ENCODE measurements around the gene ETV6. TPM values are rescaled to one million over a fixed set of nuclear protein-coding genes. Genes with fewer than 3 reads are reported as not detected.
"Not testable (repeated sequence)": the region's sequence is repeated elsewhere in the genome, so short reads cannot be mapped to it uniquely, and the experiment has no call there.

Gene ETV6
- total RNA-seq, 1 donor from 2014 or later = 16.9 TPM

- no peak overlapping the region for H3K27ac ChIP-seq (replicated peaks)
- TF ChIP-seq, protein P1, sequence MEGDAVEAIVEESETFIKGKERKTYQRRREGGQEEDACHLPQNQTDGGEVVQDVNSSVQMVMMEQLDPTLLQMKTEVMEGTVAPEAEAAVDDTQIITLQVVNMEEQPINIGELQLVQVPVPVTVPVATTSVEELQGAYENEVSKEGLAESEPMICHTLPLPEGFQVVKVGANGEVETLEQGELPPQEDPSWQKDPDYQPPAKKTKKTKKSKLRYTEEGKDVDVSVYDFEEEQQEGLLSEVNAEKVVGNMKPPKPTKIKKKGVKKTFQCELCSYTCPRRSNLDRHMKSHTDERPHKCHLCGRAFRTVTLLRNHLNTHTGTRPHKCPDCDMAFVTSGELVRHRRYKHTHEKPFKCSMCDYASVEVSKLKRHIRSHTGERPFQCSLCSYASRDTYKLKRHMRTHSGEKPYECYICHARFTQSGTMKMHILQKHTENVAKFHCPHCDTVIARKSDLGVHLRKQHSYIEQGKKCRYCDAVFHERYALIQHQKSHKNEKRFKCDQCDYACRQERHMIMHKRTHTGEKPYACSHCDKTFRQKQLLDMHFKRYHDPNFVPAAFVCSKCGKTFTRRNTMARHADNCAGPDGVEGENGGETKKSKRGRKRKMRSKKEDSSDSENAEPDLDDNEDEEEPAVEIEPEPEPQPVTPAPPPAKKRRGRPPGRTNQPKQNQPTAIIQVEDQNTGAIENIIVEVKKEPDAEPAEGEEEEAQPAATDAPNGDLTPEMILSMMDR (IDR thresholded peaks at IDR 0.05; ENCODE audit: borderline replicate concordance) = no peak
- no peaks in the 10 kb centered on the region for H3K9me3 ChIP-seq (replicated peaks)
- intact Hi-C loops (cut with micrococcal nuclease) = no loop called here
- H3K4me3 ChIP-seq = no peak overlapping the region
- no peaks in the 10 kb centered on the region for H3K27me3 ChIP-seq (ENCODE audit: low read depth)
- no peak for DNase-seq
- peaks cover 66% of the 10 kb centered on the region for H3K4me1 ChIP-seq
- no peaks in the 10 kb centered on the region for H3K36me3 ChIP-seq
Observed at GRCh38 chr12:11681207-11681606, 31.7 kb downstream of the ETV6 start.

GRCh38 chr12:11681695-11682094 lies 32.2 kb downstream of the ETV6 start:
- H3K4me3 ChIP-seq; DNase-seq; H3K27ac ChIP-seq (replicated peaks); intact Hi-C loops (cut with micrococcal nuclease); H3K9me3 ChIP-seq (replicated peaks); H3K36me3 ChIP-seq; H3K27me3 ChIP-seq (ENCODE audit: low read depth): not testable (repeated sequence)
- H3K4me1 ChIP-seq = peaks cover 66% of the 10 kb centered on the region

DNA sequence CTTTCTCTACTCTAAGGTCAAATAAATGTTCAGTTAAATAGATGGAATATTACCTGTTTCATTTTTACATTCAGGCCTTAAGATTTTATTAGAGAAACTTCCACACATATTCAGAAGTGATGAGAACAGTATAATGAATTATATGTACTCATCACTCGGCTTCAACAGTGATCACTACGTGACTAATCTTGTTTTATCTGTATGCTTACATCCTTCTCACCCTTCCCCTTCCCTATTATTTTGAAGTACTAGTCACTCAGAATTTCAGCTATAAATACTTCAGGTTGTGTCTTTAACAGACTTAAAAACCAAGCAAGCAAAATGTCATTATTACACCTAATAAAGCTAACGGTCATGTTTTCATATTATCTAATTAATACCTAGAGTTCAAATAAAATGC lies 34.9 kb downstream of the ETV6 start:
- H3K9me3 ChIP-seq (replicated peaks) = no peaks in the 10 kb centered on the region
- no peak for DNase-seq
- no peak overlapping the region for H3K4me3 ChIP-seq
- intact Hi-C loops (cut with micrococcal nuclease) = no loop called here
- H3K27me3 ChIP-seq (ENCODE audit: low read depth) = no peaks in the 10 kb centered on the region
- no peaks in the 10 kb centered on the region for H3K36me3 ChIP-seq
- peaks cover 63% of the 10 kb centered on the region for H3K4me1 ChIP-seq
- TF ChIP-seq, protein P1 (IDR thresholded peaks at IDR 0.05; ENCODE audit: borderline replicate concordance) = no peak
- no peak overlapping the region for H3K27ac ChIP-seq (replicated peaks)

DNA sequence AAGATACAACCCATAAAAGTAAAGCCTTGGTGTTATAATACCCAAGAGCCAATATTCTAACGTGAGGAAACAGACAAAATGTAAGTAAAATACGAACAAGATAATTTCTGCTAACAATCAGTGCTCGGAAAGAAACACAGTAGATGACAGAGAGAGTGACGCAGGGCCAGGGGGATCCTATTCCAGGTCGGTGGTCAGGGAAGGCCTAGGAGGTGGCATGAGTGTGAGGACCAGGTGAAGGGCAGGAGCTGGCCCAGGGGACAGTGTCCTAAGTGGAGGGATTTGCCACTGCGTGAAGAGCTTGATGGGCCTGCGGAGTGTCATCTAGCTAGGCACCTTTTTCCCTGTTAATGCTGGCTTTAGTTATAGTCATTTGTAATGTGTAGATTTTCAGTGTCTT lies 35.3 kb downstream of the ETV6 start:
- H3K4me1 ChIP-seq = peaks cover 59% of the 10 kb centered on the region
- no peak overlapping the region for H3K27ac ChIP-seq (replicated peaks)
- H3K36me3 ChIP-seq = no peaks in the 10 kb centered on the region

DNA sequence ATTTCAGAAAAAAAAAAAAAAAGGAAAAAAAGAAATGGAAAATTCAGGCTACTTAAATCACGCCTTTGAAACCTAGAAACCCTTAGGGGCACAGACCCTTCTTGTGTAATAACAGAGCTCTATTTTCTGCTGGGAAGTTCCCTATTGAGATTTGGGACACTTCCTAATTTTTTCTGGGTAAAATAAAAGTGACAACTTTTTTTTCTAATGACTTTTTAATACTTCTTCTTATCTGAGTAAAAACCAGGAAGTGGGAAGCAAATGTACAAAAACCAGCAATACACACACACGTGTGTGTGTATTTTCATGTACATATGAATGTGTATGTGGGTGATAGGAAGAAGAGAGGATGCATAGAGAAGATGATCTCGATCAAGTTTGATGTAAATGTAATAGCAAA lies 35.8 kb downstream of the ETV6 start:
- peaks cover 54% of the 10 kb centered on the region for H3K4me1 ChIP-seq
- TF ChIP-seq, protein P1 (IDR thresholded peaks at IDR 0.05; ENCODE audit: borderline replicate concordance) = no peak
- H3K27ac ChIP-seq (replicated peaks) = no peak overlapping the region
- no peaks in the 10 kb centered on the region for H3K27me3 ChIP-seq (ENCODE audit: low read depth)
- H3K9me3 ChIP-seq (replicated peaks) = no peaks in the 10 kb centered on the region
- no peak overlapping the region for H3K4me3 ChIP-seq
- no peaks in the 10 kb centered on the region for H3K36me3 ChIP-seq
- intact Hi-C loops (cut with micrococcal nuclease) = no loop called here
- DNase-seq = no peak

More for the DNA sequence above, 35.3 kb downstream of the ETV6 start:
- DNase-seq = no peak
- Histone ChIP-seq H3K4me3 (no peak overlapping the region), H3K27me3 (ENCODE audit: low read depth) (no peaks in the 10 kb centered on the region), H3K9me3 (replicated peaks) (no peaks in the 10 kb centered on the region)
- intact Hi-C loops (cut with micrococcal nuclease) = no loop called here
- TF ChIP-seq, protein P1 (IDR thresholded peaks at IDR 0.05; ENCODE audit: borderline replicate concordance) = no peak

GRCh38 chr12:11685716-11686115 lies 36.2 kb downstream of the ETV6 start:
- peaks cover 51% of the 10 kb centered on the region for H3K4me1 ChIP-seq
- TF ChIP-seq, protein P1 (IDR thresholded peaks at IDR 0.05; ENCODE audit: borderline replicate concordance) = no peak
- H3K4me3 ChIP-seq = no peak overlapping the region
- DNase-seq = no peak
- H3K27me3 ChIP-seq (ENCODE audit: low read depth) = no peaks in the 10 kb centered on the region
- no peak overlapping the region for H3K27ac ChIP-seq (replicated peaks)
- no peaks in the 10 kb centered on the region for H3K36me3 ChIP-seq
- no peaks in the 10 kb centered on the region for H3K9me3 ChIP-seq (replicated peaks)
- intact Hi-C loops (cut with micrococcal nuclease) = no loop called here

Measured in left ventricle myocardium inferior (tissue), 1 donor.